Psoas muscle (tissue), 8 donors: ENCODE data around the gene FRMPD4. TPM values are rescaled to one million over a fixed set of nuclear protein-coding genes. Genes with fewer than 3 reads are reported as not detected.

ENCODE experiments used
- ATAC-seq, 4 donors: fragments of 200-7000 bp; cut with Tn5 transposase; one replicate each; pipeline ENCODE4 v1.9.1; 2020; ENCODE audit warnings: moderate library complexity in 3 of 4, mild to moderate bottlenecking in 2 of 4
- DNase-seq, 2 donors: peaks; one replicate each; pipeline ENCODE4 v3.0.0-alpha.2; 2020
- H3K27ac ChIP-seq: fragments of 200-600 bp; one replicate; pipeline ENCODE4 v1.8.0; 2022
- H3K27me3 ChIP-seq, 3 donors: fragments of 200-600 bp in 1 of 3; one replicate each; pipeline versions ENCODE4 v1.6.1 to v1.8.0; 2013 to 2022; ENCODE audit warnings: low read length in 2 of 3, mild to moderate bottlenecking in 2 of 3, moderate library complexity in 1 of 3; ENCODE audit not compliant: insufficient read depth in 3 of 3
- H3K36me3 ChIP-seq, 2 donors: fragments of 200-600 bp in 1 of 2; one replicate each; pipeline versions ENCODE4 v1.6.1 to v1.8.0; 2013 to 2022; ENCODE audit warnings: low read depth in 1 of 2, mild to moderate bottlenecking in 1 of 2, moderate library complexity in 1 of 2; ENCODE audit not compliant: insufficient read depth in 1 of 2
- H3K4me1 ChIP-seq: fragments of 200-600 bp; one replicate; pipeline ENCODE4 v1.8.0; 2022
- H3K4me3 ChIP-seq: fragments of 200-600 bp; one replicate; pipeline ENCODE4 v1.8.0; 2022; ENCODE audit warnings: mild to moderate bottlenecking
- H3K9me3 ChIP-seq: fragments of 200-600 bp; one replicate; pipeline ENCODE4 v1.8.0; 2022
- WGBS, 3 donors: extraction: QIAGEN DNeasy Blood & Tissue Kit; methylation state at CpG; one replicate each; pipeline versions ENCODE4 v1.1.6 to v1.1.7; 2013; 5-methylcytosine and 5-hydroxymethylcytosine counted together
- intact Hi-C, 2 donors: fragments of 100-400 bp; cut with DNase I; formaldehyde crosslinking; loops; one replicate each; pipeline versions ENCODE4 v1.11.0 to v1.14.2; 2022
- polyA plus RNA-seq, 3 donors: library from polyadenylated mRNA; stranded (reverse); fragments of 200-250 nt; gene quantifications; one replicate each; pipeline ENCODE4 v1.2.3, GENCODE V29; 2013
- total RNA-seq, 4 donors: library from RNA; stranded (reverse); fragmentation: NEBNext Ultra II Directional in 2 of 4; extraction: Animal tissue kit (Norgen Biotek cat#: 25700) in 2 of 4; gene quantifications; one replicate each; pipeline versions ENCODE4 v1.2.1 to v1.2.4, GENCODE V29; 2021 to 2023
- TF ChIP-seq, protein P1 (sequence below): fragments of 200-600 bp; IDR thresholded peaks from one replicate; pipeline ENCODE4 v1.8.0; 2022; ENCODE audit warnings: antibody characterized with exemption
- donor health status: healthy with polysubstance abuse.
- donor health status: DM: no; HTN: no; CAD: no; lungs with moderate emphysema.
- donor health status: Bipolar disorder and iron deficiency.
- donor health status: healthy.
- donor health status: DM: yes; HTN: yes; CAD: no.
- donor health status: DM: no; HTN: no; CAD: no.
- donor health status: DM: no; HTN: no; CAD: no.
- donor health status: DM: yes; HTN: yes; CAD: no.

The FRMPD4 gene
- total and polyA plus RNA-seq, 7 donors = 0.01 to 0.79 (median 0.06) TPM; not detected in 1

- no peak for DNase-seq
- H3K36me3 ChIP-seq = no peaks in the 10 kb centered on the region
- H3K4me3 ChIP-seq = no peak overlapping the region
- H3K9me3 ChIP-seq = no peaks in the 10 kb centered on the region
- WGBS, 3 donors = 61 to 67% (median 65%) methylated on average over 4 of the region's 4 CpGs
- no peaks in the 10 kb centered on the region for H3K27me3 ChIP-seq
- TF ChIP-seq, protein P1, sequence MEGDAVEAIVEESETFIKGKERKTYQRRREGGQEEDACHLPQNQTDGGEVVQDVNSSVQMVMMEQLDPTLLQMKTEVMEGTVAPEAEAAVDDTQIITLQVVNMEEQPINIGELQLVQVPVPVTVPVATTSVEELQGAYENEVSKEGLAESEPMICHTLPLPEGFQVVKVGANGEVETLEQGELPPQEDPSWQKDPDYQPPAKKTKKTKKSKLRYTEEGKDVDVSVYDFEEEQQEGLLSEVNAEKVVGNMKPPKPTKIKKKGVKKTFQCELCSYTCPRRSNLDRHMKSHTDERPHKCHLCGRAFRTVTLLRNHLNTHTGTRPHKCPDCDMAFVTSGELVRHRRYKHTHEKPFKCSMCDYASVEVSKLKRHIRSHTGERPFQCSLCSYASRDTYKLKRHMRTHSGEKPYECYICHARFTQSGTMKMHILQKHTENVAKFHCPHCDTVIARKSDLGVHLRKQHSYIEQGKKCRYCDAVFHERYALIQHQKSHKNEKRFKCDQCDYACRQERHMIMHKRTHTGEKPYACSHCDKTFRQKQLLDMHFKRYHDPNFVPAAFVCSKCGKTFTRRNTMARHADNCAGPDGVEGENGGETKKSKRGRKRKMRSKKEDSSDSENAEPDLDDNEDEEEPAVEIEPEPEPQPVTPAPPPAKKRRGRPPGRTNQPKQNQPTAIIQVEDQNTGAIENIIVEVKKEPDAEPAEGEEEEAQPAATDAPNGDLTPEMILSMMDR = no peak
- no peaks in the 10 kb centered on the region for H3K4me1 ChIP-seq
- intact Hi-C loops = no loop called here
- H3K27ac ChIP-seq = no peak overlapping the region
- no peak for ATAC-seq
Measured at GRCh38 chrX:12582649-12583048, 444.4 kb downstream of the FRMPD4 start.

DNA sequence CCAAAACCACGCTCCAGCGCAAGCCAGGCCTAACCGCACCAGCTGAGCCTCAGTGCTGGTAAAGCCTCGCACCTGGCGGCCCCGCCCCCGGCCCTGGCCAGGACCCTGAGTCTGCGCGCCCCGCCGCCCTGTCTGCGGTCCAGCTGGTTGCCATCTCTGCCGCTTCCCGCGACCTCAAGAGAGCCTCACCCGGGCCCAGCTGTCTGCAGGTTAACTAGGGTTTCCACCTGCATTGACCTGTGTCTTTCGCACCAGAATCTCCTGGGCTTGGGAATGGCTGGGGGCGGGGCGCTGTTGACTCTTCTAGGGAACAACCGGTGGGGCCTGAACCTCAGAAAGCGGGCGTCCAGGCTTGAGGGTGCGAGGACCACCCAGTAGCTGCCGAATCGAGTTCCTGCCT lies 445.3 kb downstream of the FRMPD4 start:
- H3K27me3 ChIP-seq = no peaks in the 10 kb centered on the region
- H3K36me3 ChIP-seq = no peaks in the 10 kb centered on the region
- ATAC-seq = no peak
- H3K9me3 ChIP-seq = no peaks in the 10 kb centered on the region
- 65 to 90% (median 89%) methylated on average over 6 to 25 of the region's 25 CpGs for WGBS, 3 donors
- no peak overlapping the region for H3K27ac ChIP-seq
- DNase-seq = peak in 1 of 2 donors; percentile 48
- no peak overlapping the region for H3K4me3 ChIP-seq
- no peaks in the 10 kb centered on the region for H3K4me1 ChIP-seq
- TF ChIP-seq, protein P1 = no peak
- intact Hi-C loops = no loop called here

GRCh38 chrX:12595720-12596119 lies 457.4 kb downstream of the FRMPD4 start:
- ATAC-seq = no peak
- WGBS, 3 donors = 67 to 88% (median 85%) methylated on average over 1 of the region's 1 CpG
- TF ChIP-seq, protein P1 = no peak

DNA sequence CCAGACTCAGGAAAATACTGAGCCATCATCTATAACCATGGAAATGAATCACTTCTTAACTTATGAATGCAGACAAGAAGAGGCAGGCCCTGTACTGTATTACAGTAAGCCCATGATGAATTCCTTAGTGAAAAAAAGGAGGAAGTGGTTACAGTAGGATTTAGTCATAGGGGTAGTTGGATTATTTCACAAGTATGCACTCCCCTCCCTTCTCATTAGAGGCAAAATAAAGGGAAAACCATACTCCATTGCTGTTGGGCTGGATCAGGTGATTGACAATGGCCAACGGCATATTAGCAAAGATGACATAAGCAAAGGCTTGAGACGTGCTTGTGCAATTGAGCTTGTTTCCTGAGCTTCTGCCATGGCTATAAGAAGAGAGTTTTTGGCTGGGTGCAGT lies 471.8 kb downstream of the FRMPD4 start:
- Histone ChIP-seq H3K4me1 (no peaks in the 10 kb centered on the region), H3K4me3 (no peak overlapping the region), H3K27me3 (no peaks in the 10 kb centered on the region), H3K9me3 (no peaks in the 10 kb centered on the region), H3K27ac (no peak overlapping the region), H3K36me3 (no peaks in the 10 kb centered on the region)
- ATAC-seq (no peak), DNase-seq (no peak)
- WGBS, 3 donors = 56 to 72% (median 67%) methylated on average over 2 of the region's 2 CpGs
- intact Hi-C loops = no loop called here
- TF ChIP-seq, protein P1 = no peak

More at GRCh38 chrX:12595720-12596119, 457.4 kb downstream of the FRMPD4 start:
- peaks cover 0 to 7% (median 0%) of the 10 kb centered on the region in 3 donors for H3K27me3 ChIP-seq
- H3K36me3 ChIP-seq = no peaks in the 10 kb centered on the region
- no peaks in the 10 kb centered on the region for H3K9me3 ChIP-seq
- no peak overlapping the region for H3K27ac ChIP-seq
- H3K4me3 ChIP-seq = no peak overlapping the region
- DNase-seq = no peak
- intact Hi-C loops = no loop called here
- H3K4me1 ChIP-seq = no peaks in the 10 kb centered on the region

DNA sequence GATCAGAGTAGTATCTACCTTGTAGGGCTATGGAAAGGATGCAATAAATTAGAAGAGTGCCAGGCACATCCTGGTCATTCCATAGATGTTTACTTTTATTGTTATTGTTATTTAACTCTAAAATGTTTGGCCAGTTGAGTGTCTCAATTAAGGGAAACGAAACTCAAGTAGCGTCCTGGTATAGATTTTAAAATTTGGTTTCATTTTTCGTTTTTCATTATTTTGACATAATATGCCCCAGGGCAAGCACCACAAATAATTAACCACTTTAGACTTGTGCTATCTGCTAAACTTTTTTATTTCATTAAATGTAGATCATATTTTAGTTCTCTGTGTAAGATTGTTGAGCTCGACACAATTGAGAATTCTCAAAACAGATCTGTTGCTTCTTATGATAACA lies 473.2 kb downstream of the FRMPD4 start:
- intact Hi-C loops = no loop called here
- TF ChIP-seq, protein P1 = no peak
- H3K27me3 ChIP-seq = no peaks in the 10 kb centered on the region
- DNase-seq = no peak
- no peak overlapping the region for H3K27ac ChIP-seq
- H3K4me3 ChIP-seq = no peak overlapping the region
- no peaks in the 10 kb centered on the region for H3K9me3 ChIP-seq
- H3K4me1 ChIP-seq = no peaks in the 10 kb centered on the region
- H3K36me3 ChIP-seq = no peaks in the 10 kb centered on the region
- 76 to 82% (median 82%) methylated on average over 4 of the region's 4 CpGs for WGBS, 3 donors
- no peak for ATAC-seq
